GM19328 (cell line): ENCODE results near the gene SOX15.

Experiments used
- ATAC-seq: cut with Tn5 transposase; IDR thresholded peaks from one replicate; pipeline ENCODE4 v1.9.1; 2021; ENCODE audit warnings: mild to moderate bottlenecking, moderate library complexity; ENCODE audit not compliant: unreplicated experiment

Gene SOX15

DNA sequence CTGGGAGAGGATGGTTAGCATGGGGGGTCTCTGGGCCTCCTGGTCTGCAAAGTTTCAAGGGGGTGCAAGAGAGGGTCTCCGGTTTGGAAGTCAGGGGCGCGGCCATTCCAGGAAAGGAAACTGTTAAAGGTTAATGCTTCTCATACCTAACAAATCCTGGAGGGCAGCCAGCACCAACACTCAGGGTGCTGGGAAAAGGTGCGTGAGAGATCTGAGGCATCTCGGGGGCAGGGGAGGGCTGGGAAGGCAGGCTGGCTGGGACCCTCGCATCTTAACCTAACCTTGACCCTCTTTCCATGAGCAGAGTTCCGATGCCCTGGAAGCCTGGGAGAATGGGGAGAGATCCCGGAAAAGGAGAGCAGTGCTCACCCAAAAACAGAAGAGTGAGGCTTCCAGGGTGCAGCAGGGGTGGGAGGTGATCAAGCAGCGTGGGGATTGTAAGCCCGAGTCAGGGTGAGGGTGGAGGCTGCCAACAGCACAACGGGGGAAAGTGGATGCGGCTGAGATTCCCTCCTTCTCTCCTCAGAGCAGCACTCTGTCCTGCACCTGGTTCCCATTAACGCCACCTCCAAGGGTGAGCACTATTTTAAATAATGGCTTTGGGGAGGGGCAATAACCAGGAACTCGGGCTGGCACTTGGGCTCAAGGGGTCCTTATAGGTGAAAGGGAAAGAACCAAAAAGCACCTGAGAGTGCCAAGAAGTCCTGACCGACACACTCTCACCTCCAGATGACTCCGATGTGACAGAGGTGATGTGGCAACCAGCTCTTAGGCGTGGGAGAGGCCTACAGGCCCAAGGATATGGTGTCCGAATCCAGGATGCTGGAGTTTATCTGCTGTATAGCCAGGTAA is 30.3 kb downstream of the SOX15 start:
- ATAC-seq, result no peak

DNA sequence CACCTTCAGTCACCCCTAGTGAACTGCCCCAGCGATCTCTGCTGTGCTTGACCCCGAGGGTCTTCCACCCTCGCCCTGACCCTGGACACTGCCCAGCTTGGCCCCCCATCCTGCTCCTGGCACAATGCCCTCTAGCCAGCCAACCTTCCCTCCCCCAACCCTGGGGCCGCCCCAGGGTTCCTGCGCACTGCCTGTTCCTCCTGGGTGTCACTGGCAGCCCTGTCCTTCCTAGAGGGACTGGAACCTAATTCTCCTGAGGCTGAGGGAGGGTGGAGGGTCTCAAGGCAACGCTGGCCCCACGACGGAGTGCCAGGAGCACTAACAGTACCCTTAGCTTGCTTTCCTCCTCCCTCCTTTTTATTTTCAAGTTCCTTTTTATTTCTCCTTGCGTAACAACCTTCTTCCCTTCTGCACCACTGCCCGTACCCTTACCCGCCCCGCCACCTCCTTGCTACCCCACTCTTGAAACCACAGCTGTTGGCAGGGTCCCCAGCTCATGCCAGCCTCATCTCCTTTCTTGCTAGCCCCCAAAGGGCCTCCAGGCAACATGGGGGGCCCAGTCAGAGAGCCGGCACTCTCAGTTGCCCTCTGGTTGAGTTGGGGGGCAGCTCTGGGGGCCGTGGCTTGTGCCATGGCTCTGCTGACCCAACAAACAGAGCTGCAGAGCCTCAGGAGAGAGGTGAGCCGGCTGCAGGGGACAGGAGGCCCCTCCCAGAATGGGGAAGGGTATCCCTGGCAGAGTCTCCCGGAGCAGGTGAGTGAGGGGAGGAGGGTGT is 31.2 kb downstream of the SOX15 start, which contains the start of gene TNFSF13:
TNFSF13 (plus strand) TSS at position 207 of the 776 bp plus-strand sequence; CDS start at position 497, 290 bp downstream.
- ATAC-seq, result no peak

GRCh38 chr17:7557775-7558543 is 31.9 kb downstream of the SOX15 start:
- no peak for ATAC-seq

GRCh38 chr17:7557147-7557764 is 32.6 kb downstream of the SOX15 start:
- ATAC-seq, result no peak

- no peak for ATAC-seq
Observed at GRCh38 chr17:7556627-7557026, 33.3 kb downstream of the SOX15 start.

DNA sequence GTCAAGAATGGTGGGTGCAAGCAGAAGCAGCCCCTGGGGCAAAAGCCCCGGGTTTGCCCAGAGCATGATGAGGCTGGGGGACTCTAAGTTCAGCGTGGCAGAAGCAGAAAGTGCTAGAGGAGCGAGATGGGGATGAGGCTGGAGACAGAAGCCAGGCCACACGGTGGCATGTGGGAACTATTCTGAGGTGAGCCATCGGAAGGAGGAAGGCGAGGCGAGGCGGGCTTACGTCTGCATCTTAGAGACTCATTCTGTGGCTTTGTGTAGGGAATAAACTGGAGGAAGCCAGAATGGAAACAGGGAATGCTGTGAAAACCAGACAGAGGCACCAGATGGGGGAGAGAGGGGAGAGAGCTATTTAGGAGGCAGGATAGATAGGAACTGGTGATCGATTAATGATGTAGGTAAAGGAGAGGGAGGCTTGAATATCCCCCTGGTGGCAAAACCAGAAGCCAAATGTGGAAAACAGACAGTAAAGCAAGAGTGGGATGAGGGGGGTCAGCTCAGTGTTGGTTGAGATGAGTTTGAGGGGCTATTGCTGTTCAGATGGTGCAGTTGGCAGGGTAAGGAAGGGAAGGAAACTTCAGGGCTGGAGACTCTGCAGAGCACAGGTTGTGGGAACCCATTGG is 34.5 kb downstream of the SOX15 start:
- no peak for ATAC-seq

- ATAC-seq, result no peak
Observed at GRCh38 chr17:7553356-7553755, 36.5 kb downstream of the SOX15 start.

GRCh38 chr17:7552621-7553051 is 37.3 kb downstream of the SOX15 start:
- no peak for ATAC-seq

GRCh38 chr17:7551396-7551795 is 38.5 kb downstream of the SOX15 start:
- ATAC-seq, result no peak

GRCh38 chr17:7550344-7550743 is 39.5 kb downstream of the SOX15 start:
- ATAC-seq, result no peak

DNA sequence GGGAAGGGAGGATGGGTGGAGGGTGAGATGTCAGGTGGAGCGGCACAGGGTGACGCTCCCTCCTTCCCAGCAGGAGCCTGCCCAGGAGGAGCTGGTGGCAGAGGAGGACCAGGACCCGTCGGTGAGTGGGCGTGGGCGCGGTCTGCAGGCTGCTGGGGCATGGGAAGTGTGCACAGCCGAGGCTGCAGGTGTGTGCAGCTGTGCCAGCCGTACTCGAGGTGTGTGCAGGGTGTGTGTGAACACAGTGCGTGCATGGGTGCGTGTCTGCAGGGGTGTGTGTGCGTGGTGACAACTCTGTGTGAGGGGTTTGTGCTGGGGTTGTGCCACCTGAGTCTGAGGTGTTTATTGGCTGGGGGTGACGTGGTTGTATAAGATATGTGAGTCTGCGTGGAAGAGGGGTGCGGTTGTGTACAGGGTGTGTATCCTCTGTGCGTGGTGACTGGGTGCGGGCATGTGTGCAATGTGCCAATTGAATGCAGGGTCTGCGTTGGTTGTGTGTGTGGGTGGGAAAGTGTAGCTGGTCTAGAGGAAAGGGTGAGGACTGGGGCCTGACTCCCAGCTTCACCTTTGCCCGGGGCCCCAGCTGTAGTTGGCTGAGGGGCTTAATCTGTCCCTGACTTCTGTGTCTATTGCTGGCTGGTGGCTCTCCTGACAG is 40.4 kb downstream of the SOX15 start:
- no peak for ATAC-seq

DNA sequence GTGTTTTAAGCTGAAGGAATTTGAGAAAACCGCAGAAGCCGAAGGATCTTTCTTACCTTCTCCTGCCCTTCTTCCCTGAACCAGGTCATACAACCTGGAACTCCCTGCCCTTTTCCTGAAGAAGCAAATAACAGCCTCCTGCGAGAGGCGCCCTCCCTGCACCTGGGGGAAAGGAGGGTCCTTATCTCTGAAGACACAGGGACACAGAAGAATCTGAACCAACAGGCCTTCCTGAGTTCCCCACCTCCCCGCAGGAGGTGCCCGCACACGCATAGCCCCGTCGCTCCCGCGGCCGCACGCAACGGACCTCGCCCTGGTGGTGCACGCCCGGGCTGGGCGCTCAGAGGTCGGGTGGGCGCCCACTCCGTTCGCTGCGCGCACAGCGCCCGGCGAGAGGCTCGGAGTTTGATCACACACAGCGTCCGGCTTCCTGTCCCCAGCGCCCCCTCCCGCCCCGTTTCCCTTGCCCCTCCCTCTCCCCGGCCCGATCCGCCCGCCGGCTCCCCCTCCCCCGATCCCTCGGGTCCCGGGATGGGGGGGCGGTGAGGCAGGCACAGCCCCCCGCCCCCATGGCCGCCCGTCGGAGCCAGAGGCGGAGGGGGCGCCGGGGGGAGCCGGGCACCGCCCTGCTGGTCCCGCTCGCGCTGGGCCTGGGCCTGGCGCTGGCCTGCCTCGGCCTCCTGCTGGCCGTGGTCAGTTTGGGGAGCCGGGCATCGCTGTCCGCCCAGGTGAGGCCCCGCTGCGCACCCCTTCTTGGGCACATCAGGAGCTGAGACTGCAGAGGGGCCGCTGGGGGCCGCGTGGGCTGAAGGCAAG is 41.1 kb downstream of the SOX15 start, which contains the start of gene TNFSF12:
TNFSF12 (plus strand) TSS at position 474 of the 816 bp plus-strand sequence; CDS start at position 570, 96 bp downstream.
- ATAC-seq, result no peak

GRCh38 chr17:7544911-7545310 is 45.0 kb downstream of the SOX15 start:
- no peak for ATAC-seq

- ATAC-seq, result no peak
Observed at GRCh38 chr17:7541074-7541621, 48.7 kb downstream of the SOX15 start.

DNA sequence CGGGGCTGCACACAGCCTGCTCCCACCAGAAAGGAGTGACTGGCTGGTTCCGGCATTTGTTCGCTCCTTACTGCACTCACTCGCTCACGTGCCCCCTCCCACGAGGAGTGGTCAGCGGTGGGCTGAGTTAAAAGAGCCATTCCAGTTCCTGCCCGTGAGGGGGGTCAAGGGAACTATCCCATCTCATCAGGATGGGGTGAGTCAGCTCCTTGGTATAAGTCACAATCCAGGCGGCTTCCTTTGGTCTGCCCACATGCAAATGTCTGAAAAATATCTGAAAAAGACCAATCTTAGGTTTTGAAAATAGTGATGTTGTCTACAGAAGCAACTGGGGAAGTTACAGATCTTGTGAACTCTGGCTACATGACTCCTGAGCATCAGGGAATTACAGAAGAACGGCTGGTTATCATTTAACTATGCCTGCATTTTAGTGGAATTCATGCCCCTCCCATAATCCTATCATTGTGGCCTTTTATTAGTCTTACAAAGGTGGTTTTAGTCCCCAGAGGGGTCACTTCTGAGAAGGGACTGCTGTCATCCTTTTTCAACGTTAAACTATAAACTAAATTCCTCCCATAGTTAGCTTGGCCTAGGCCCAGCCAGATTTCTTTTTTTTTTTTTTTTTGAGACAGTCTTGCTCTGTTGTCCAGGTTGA is 50.9 kb downstream of the SOX15 start:
- no peak for ATAC-seq
